GM23338 (cell line): ENCODE results near the gene TRIM36.

ENCODE experiments used
- CTCF ChIP-seq, 2 experiments: fragments of 200-600 bp in 1 of 2; sonication (generic) in 1 of 2; conservative IDR thresholded peaks; 2 replicates each; pipeline versions ENCODE4 v1.5.1 to v1.6.1; 2016 to 2017; ENCODE audit warnings: antibody characterized with exemption in 2 of 2, low read depth in 2 of 2, mild to moderate bottlenecking in 2 of 2, moderate library complexity in 1 of 2
- EZH2 ChIP-seq: fragments of 200-600 bp; sonication (generic); IDR thresholded peaks from one replicate; pipeline ENCODE4 v1.8.0; 2017; ENCODE audit warnings: antibody characterized with exemption, mild to moderate bottlenecking, low read depth; ENCODE audit not compliant: unreplicated experiment
- EZH2phosphoT487 ChIP-seq: fragments of 200-600 bp; sonication (generic); IDR thresholded peaks from one replicate; pipeline ENCODE4 v1.8.1; 2018; ENCODE audit warnings: antibody characterized with exemption; ENCODE audit not compliant: unreplicated experiment
- POLR2AphosphoS5 ChIP-seq: IDR thresholded peaks from 2 replicates; pipeline ENCODE4 v1.6.1; 2016; ENCODE audit warnings: antibody characterized with exemption, low read depth

GRCh38 chr5:115202952-115203351 lies 33.2 kb upstream of the TRIM36 start:
- TF ChIP-seq CTCF (conservative IDR thresholded peaks at IDR 0.05; ENCODE audit: low read depth in 2 of 2), result no peak
- TF ChIP-seq POLR2AphosphoS5, result no peak
- no peak for TF ChIP-seq EZH2phosphoT487
- TF ChIP-seq EZH2, result no peak
